Measurements from ENCODE around the gene SNAI1. TPM values are rescaled to one million over a fixed set of nuclear protein-coding genes. Genes with fewer than 3 reads are reported as not detected.

The SNAI1 gene
- total RNA-seq, 3 donors from 2014 or later: 0.78 to 4.5 (median 0.96) TPM

- no peak for ATAC-seq
- Histone ChIP-seq H3K4me3 (no peak overlapping the region), H3K4me1 (ENCODE audit: low read depth) (peaks cover 17% of the 10 kb centered on the region), H3K36me3 (ENCODE audit: low read depth) (no peaks in the 10 kb centered on the region), H3K9me3 (no peaks in the 10 kb centered on the region)
- DNase-seq: no peak
- no peak for TF ChIP-seq CTCF (IDR thresholded peaks at IDR 0.05)
- intact Hi-C loops (cut with DNase I, micrococcal nuclease): no loop called here
These were observed 3.3 kb downstream of the SNAI1 start for GRCh38 chr20:49986049-49986448.

GRCh38 chr20:49987015-49987867 lies 4.5 kb downstream of the SNAI1 start:
- intact Hi-C loops (cut with DNase I, micrococcal nuclease): no loop called here
- Histone ChIP-seq H3K4me3 (no peak overlapping the region), H3K36me3 (ENCODE audit: low read depth) (no peaks in the 10 kb centered on the region), H3K4me1 (ENCODE audit: low read depth) (peaks cover 12% of the 10 kb centered on the region), H3K9me3 (no peaks in the 10 kb centered on the region)
- no peak for TF ChIP-seq CTCF (IDR thresholded peaks at IDR 0.05)
- DNase-seq (no peak), ATAC-seq (no peak)

- Histone ChIP-seq H3K36me3 (ENCODE audit: low read depth) (no peaks in the 10 kb centered on the region), H3K4me1 (ENCODE audit: low read depth) (peaks cover 4% of the 10 kb centered on the region), H3K4me3 (no peak overlapping the region), H3K9me3 (no peaks in the 10 kb centered on the region)
- DNase-seq (no peak), ATAC-seq (no peak)
- intact Hi-C loops (cut with DNase I, micrococcal nuclease): no loop called here
- TF ChIP-seq CTCF (IDR thresholded peaks at IDR 0.05): no peak
These were observed 5.3 kb downstream of the SNAI1 start for GRCh38 chr20:49987868-49988690.

- no peak overlapping the region for H3K4me3 ChIP-seq
- H3K36me3 ChIP-seq (ENCODE audit: low read depth): no peaks in the 10 kb centered on the region
- no peak for TF ChIP-seq CTCF (IDR thresholded peaks at IDR 0.05)
- no peaks in the 10 kb centered on the region for H3K4me1 ChIP-seq (ENCODE audit: low read depth)
- ATAC-seq (peak; percentile 21), DNase-seq (peak in 1 of 3 donors; percentile 53)
- intact Hi-C loops (cut with DNase I, micrococcal nuclease): no loop called here
- H3K9me3 ChIP-seq: no peaks in the 10 kb centered on the region
These were observed 6.7 kb downstream of the SNAI1 start for GRCh38 chr20:49989234-49990065.

GRCh38 chr20:49990271-49990720 lies 7.5 kb downstream of the SNAI1 start:
- ATAC-seq (peak; percentile 31), DNase-seq (no peak)
- intact Hi-C loops (cut with DNase I, micrococcal nuclease): no loop called here
- no peaks in the 10 kb centered on the region for H3K36me3 ChIP-seq (ENCODE audit: low read depth)
- no peak overlapping the region for H3K4me3 ChIP-seq
- no peaks in the 10 kb centered on the region for H3K9me3 ChIP-seq
- no peaks in the 10 kb centered on the region for H3K4me1 ChIP-seq (ENCODE audit: low read depth)
- no peak for TF ChIP-seq CTCF (IDR thresholded peaks at IDR 0.05)
